ENCODE results near the gene NPR2. TPM values are rescaled to one million over a fixed set of nuclear protein-coding genes. Genes with fewer than 3 reads are reported as not detected.

The NPR2 gene
- total and polyA plus RNA-seq, 7 experiments from 2014 or later, result 1.0 to 22.2 (median 3.9) TPM

DNA sequence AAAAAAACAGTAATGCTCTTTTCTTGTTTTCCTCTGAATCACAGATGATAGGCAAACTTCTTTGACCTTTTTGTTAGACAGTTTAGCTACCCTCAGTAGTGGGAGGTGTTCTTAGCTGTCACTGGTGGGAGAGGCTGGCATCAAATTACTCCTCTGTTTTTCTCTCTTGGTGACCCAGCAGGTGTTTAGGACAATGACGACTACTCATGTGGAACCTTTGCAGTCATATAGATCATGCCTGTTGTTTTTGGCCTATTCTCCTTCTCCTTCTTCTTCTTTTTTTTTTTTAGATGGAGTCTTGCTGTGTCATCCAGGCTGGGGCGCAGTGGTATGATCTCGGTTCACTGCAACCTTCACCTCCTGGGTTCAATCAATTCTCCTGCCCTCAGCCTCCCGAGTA, 15.4 kb upstream of the NPR2 start:
- ChIA-PET CTCF (interaction anchor here (0.6 to 0.8 kb wide), 2 partner anchors 45 to 117 kb away, joined by 3 to 4 read pairs; no protein-coding TSS in a partner anchor), POLR2A (interaction anchor here (1.4 kb wide), 1 partner anchor 36 kb away, joined by 4 read pairs; the partner anchor contains the start of gene SPAG8)

DNA sequence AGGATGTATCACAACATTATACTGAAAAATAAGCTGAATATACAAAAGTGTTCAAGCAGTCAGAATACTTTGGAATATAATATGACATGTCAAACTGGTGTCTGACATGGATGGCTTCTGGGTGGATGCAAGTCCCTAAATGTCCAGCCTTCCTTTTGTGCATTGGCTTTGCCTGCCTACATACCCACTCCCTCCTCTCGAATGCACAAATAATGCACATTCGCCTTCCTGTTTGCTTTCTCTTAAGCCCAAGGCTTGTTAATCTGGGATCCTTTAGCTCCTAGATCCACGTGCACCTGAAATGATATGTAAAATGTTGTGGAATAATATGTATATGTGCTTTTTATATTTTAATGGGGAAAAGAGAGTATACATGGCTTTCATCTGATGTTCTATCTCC, 12.9 kb upstream of the NPR2 start:
- intact Hi-C loops (cut with micrococcal nuclease), result no loop called here
- no peak overlapping the region for H3K27ac ChIP-seq (ENCODE audit: low read depth, low read length)
- Mint-ChIP-seq H3K27ac (peak overlapping the region in 2 of 9 donors; percentile 11 to 23), H3K9me3 (no peaks in the 10 kb centered on the region), H3K27me3 (no peaks in the 10 kb centered on the region), H3K4me3 (no peak overlapping the region), H3K4me1 (peaks cover 0 to 19% (median 4%) of the 10 kb centered on the region in 7 donors), H3K36me3 (peaks cover 2 to 25% (median 10%) of the 10 kb centered on the region in 5 donors)
- DNase-seq (no peak), ATAC-seq (no peak)
- H3K36me3 ChIP-seq (ENCODE audit: control insufficient read depth in 2 of 3, insufficient read depth in 3 of 3, low read length in 3 of 3), result peaks cover 0 to 3% (median 0%) of the 10 kb centered on the region in 3 experiments
- ChIA-PET POLR2A (interaction anchor here (0.6 to 0.8 kb wide), 2 partner anchors 27 to 136 kb away, joined by 3 read pairs; no protein-coding TSS in a partner anchor), CTCF (interaction anchor here (1.0 to 1.1 kb wide), 2 partner anchors 9 to 104 kb away, joined by 4 read pairs; no protein-coding TSS in a partner anchor)
- no peaks in the 10 kb centered on the region for H3K27me3 ChIP-seq (ENCODE audit: control insufficient read depth in 2 of 2, insufficient read depth in 2 of 2, low read length in 2 of 2)
- no peak overlapping the region for H3K4me3 ChIP-seq (ENCODE audit: low read length)
- H3K9me3 ChIP-seq (ENCODE audit: control insufficient read depth in 2 of 3, low read length in 3 of 3), result no peaks in the 10 kb centered on the region
- no peaks in the 10 kb centered on the region for H3K4me1 ChIP-seq (ENCODE audit: control insufficient read depth in 2 of 2, insufficient read depth in 2 of 2, low read length in 2 of 2)

More for the DNA sequence above, 15.4 kb upstream of the NPR2 start:
- no peaks in the 10 kb centered on the region for H3K27me3 Mint-ChIP-seq
- no peaks in the 10 kb centered on the region for H3K9me3 Mint-ChIP-seq
- H3K4me3 ChIP-seq (ENCODE audit: low read length), result no peak overlapping the region
- H3K4me1 Mint-ChIP-seq, result peaks cover 0 to 19% (median 3%) of the 10 kb centered on the region in 7 donors
- H3K27ac ChIP-seq (ENCODE audit: low read depth, low read length), result no peak overlapping the region
- no peaks in the 10 kb centered on the region for H3K4me1 ChIP-seq (ENCODE audit: control insufficient read depth in 2 of 2, insufficient read depth in 2 of 2, low read length in 2 of 2)
- H3K36me3 ChIP-seq (ENCODE audit: control insufficient read depth in 2 of 3, insufficient read depth in 3 of 3, low read length in 3 of 3), result peaks cover 0 to 3% (median 0%) of the 10 kb centered on the region in 3 experiments
- H3K27ac Mint-ChIP-seq, result no peak overlapping the region
- ATAC-seq (no peak), DNase-seq (no peak)
- H3K36me3 Mint-ChIP-seq, result peaks cover 0 to 17% (median 7%) of the 10 kb centered on the region in 5 donors
- H3K4me3 Mint-ChIP-seq, result no peak overlapping the region
- intact Hi-C loops (cut with micrococcal nuclease), result no loop called here
- no peaks in the 10 kb centered on the region for H3K9me3 ChIP-seq (ENCODE audit: control insufficient read depth in 2 of 3, low read length in 3 of 3)
- no peaks in the 10 kb centered on the region for H3K27me3 ChIP-seq (ENCODE audit: control insufficient read depth in 2 of 2, insufficient read depth in 2 of 2, low read length in 2 of 2)

- no peak overlapping the region for H3K27ac Mint-ChIP-seq
- ChIA-PET CTCF (interaction anchor here (1.1 kb wide), 1 partner anchor 24 kb away, joined by 5 read pairs; no protein-coding TSS in a partner anchor), POLR2A (no interaction called here)
- no peaks in the 10 kb centered on the region for H3K27me3 Mint-ChIP-seq
- no peaks in the 10 kb centered on the region for H3K9me3 ChIP-seq (ENCODE audit: control insufficient read depth in 2 of 3, low read length in 3 of 3)
- no peak overlapping the region for H3K4me3 ChIP-seq (ENCODE audit: low read length)
- no peak overlapping the region for H3K27ac ChIP-seq (ENCODE audit: low read depth, low read length)
- H3K4me1 Mint-ChIP-seq, result peaks cover 0 to 11% (median 4%) of the 10 kb centered on the region in 7 donors
- no peaks in the 10 kb centered on the region for H3K27me3 ChIP-seq (ENCODE audit: control insufficient read depth in 2 of 2, insufficient read depth in 2 of 2, low read length in 2 of 2)
- intact Hi-C loops (cut with micrococcal nuclease), result no loop called here
- no peak for ATAC-seq
- H3K4me1 ChIP-seq (ENCODE audit: control insufficient read depth in 2 of 2, insufficient read depth in 2 of 2, low read length in 2 of 2), result no peaks in the 10 kb centered on the region
- H3K36me3 Mint-ChIP-seq, result peaks cover 9 to 41% (median 20%) of the 10 kb centered on the region in 5 donors
- H3K9me3 Mint-ChIP-seq, result no peaks in the 10 kb centered on the region
- no peak for DNase-seq
- H3K4me3 Mint-ChIP-seq, result no peak overlapping the region
- H3K36me3 ChIP-seq (ENCODE audit: control insufficient read depth in 2 of 3, insufficient read depth in 3 of 3, low read length in 3 of 3), result peaks cover 0 to 15% (median 0%) of the 10 kb centered on the region in 3 experiments
Observed at GRCh38 chr9:35781066-35781465, 10.3 kb upstream of the NPR2 start.

DNA sequence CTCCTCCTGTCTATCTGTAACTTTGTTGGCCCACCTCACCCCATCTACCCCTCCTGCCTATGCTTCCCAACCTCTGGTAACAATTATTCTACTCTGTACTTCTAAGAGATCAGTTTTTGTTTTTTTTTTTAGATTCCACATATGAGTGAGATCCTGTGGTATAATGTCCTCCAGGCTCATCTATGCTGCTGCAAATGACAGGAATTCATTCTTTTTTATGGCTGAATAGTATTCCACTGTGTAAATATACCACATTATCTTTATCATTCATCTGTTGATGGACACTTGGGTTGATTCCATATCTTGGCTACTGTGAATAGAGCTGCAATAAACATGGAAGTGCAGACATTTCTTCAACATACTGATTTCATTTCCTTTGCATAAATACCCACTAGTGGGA, 8.0 kb upstream of the NPR2 start:
- POLR2A ChIA-PET, result no interaction called here
- Histone ChIP-seq H3K27ac (ENCODE audit: low read depth, low read length) (no peak overlapping the region), H3K4me1 (ENCODE audit: control insufficient read depth in 2 of 2, insufficient read depth in 2 of 2, low read length in 2 of 2) (no peaks in the 10 kb centered on the region), H3K9me3 (ENCODE audit: control insufficient read depth in 2 of 3, low read length in 3 of 3) (no peaks in the 10 kb centered on the region), H3K36me3 (ENCODE audit: control insufficient read depth in 2 of 3, insufficient read depth in 3 of 3, low read length in 3 of 3) (peaks cover 0 to 20% (median 0%) of the 10 kb centered on the region in 3 experiments), H3K4me3 (ENCODE audit: low read length) (no peak overlapping the region), H3K27me3 (ENCODE audit: control insufficient read depth in 2 of 2, insufficient read depth in 2 of 2, low read length in 2 of 2) (no peaks in the 10 kb centered on the region)
- intact Hi-C loops (cut with micrococcal nuclease), result no loop called here
- Mint-ChIP-seq H3K27me3 (no peaks in the 10 kb centered on the region), H3K4me3 (no peak overlapping the region), H3K27ac (no peak overlapping the region), H3K36me3 (peaks cover 9 to 45% (median 19%) of the 10 kb centered on the region in 5 donors), H3K9me3 (no peaks in the 10 kb centered on the region), H3K4me1 (peaks cover 0 to 6% (median 3%) of the 10 kb centered on the region in 7 donors)
- CTCF ChIA-PET, result no interaction called here
- DNase-seq (no peak), ATAC-seq (no peak)

- H3K36me3 Mint-ChIP-seq, result peaks cover 4 to 20% (median 10%) of the 10 kb centered on the region in 5 donors
- no peak overlapping the region for H3K27ac ChIP-seq (ENCODE audit: low read depth, low read length)
- H3K9me3 Mint-ChIP-seq, result no peaks in the 10 kb centered on the region
- ChIA-PET POLR2A (no interaction called here), CTCF (interaction anchor here (0.6 to 3.6 kb wide), 18 partner anchors 10 to 611 kb away, joined by 3 to 70 read pairs (median 4); partner anchors contain the start of genes CREB3, RNF38, SPAG8 and TLN1)
- peaks cover 0 to 18% (median 0%) of the 10 kb centered on the region in 3 experiments for H3K36me3 ChIP-seq (ENCODE audit: control insufficient read depth in 2 of 3, insufficient read depth in 3 of 3, low read length in 3 of 3)
- no peak overlapping the region for H3K4me3 ChIP-seq (ENCODE audit: low read length)
- DNase-seq (no peak), ATAC-seq (no peak)
- H3K4me3 Mint-ChIP-seq, result no peak overlapping the region
- peaks cover 4 to 14% (median 9%) of the 10 kb centered on the region in 7 donors for H3K4me1 Mint-ChIP-seq
- intact Hi-C loops (cut with micrococcal nuclease), result no loop called here
- no peaks in the 10 kb centered on the region for H3K4me1 ChIP-seq (ENCODE audit: control insufficient read depth in 2 of 2, insufficient read depth in 2 of 2, low read length in 2 of 2)
- H3K27me3 ChIP-seq (ENCODE audit: control insufficient read depth in 2 of 2, insufficient read depth in 2 of 2, low read length in 2 of 2), result no peaks in the 10 kb centered on the region
- no peak overlapping the region for H3K27ac Mint-ChIP-seq
- no peaks in the 10 kb centered on the region for H3K9me3 ChIP-seq (ENCODE audit: control insufficient read depth in 2 of 3, low read length in 3 of 3)
- H3K27me3 Mint-ChIP-seq, result no peaks in the 10 kb centered on the region
Observed at GRCh38 chr9:35789541-35789940, 1.9 kb upstream of the NPR2 start.

DNA sequence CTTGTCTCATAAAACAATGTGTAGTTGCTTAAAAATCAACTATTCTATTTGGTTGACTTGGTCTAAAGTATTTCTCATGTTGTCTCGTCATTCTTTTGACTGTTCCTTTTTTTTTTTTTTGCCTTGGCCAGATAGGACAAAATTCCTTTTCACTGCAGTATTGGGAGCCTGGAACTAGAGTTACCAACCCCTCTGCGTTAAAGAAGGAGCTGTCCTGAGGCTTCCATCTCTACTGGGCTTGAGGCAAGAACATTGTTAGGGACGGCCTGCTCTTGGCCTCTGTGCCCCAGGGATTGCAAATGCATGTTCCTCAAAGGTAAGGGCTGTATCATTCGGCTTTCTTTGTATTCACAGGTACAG, 1.4 kb upstream of the NPR2 start:
- POLR2A ChIA-PET, result no interaction called here
- H3K4me3 ChIP-seq (ENCODE audit: low read length), result no peak overlapping the region
- no peaks in the 10 kb centered on the region for H3K27me3 Mint-ChIP-seq

More for the DNA sequence above, 1.4 kb upstream of the NPR2 start:
- ATAC-seq (no peak), DNase-seq (peak in 1 of 9 donors; percentile 8)
- Histone ChIP-seq H3K4me1 (ENCODE audit: control insufficient read depth in 2 of 2, insufficient read depth in 2 of 2, low read length in 2 of 2) (no peaks in the 10 kb centered on the region), H3K9me3 (ENCODE audit: control insufficient read depth in 2 of 3, low read length in 3 of 3) (no peaks in the 10 kb centered on the region), H3K27ac (ENCODE audit: low read depth, low read length) (no peak overlapping the region), H3K36me3 (ENCODE audit: control insufficient read depth in 2 of 3, insufficient read depth in 3 of 3, low read length in 3 of 3) (peaks cover 0 to 17% (median 0%) of the 10 kb centered on the region in 3 experiments), H3K27me3 (ENCODE audit: control insufficient read depth in 2 of 2, insufficient read depth in 2 of 2, low read length in 2 of 2) (no peaks in the 10 kb centered on the region)
- CTCF ChIA-PET, result interaction anchor here (0.7 to 3.6 kb wide), 27 partner anchors 9 to 877 kb away, joined by 3 to 70 read pairs (median 4); partner anchors contain the start of gene SPAG8
- Mint-ChIP-seq H3K4me3 (no peak overlapping the region), H3K36me3 (peaks cover 2 to 17% (median 10%) of the 10 kb centered on the region in 5 donors), H3K27ac (no peak overlapping the region), H3K9me3 (no peaks in the 10 kb centered on the region), H3K4me1 (peaks cover 6 to 17% (median 10%) of the 10 kb centered on the region in 7 donors)
- intact Hi-C loops (cut with micrococcal nuclease), result loop anchor here (1.0 kb wide), 6 partner anchors 22 to 233 kb away; partner anchors contain the start of genes HINT2 (in 1 of the 2) and SPAG8 (in 1 of the 2)
